Measurements from ENCODE around the gene BRINP1. TPM values are rescaled to one million over a fixed set of nuclear protein-coding genes. Genes with fewer than 3 reads are reported as not detected.

The BRINP1 gene
- polyA plus RNA-seq = under 1 TPM; 0.18 to 0.77 TPM

- peaks cover 0 to 2% of the 10 kb centered on the region in 2 donors for H3K9me3 ChIP-seq (ENCODE audit: control insufficient read depth in 2 of 2, insufficient read depth in 1 of 2, low read depth in 1 of 2, low read length in 1 of 2)
- H3K27me3 ChIP-seq (ENCODE audit: control insufficient read depth in 1 of 2, insufficient read depth in 2 of 2, low read length in 2 of 2) = peaks cover 4 to 10% of the 10 kb centered on the region in 2 donors
- no peak within 1 kb of the TSS for H3K27ac ChIP-seq (ENCODE audit: low read depth in 2 of 2, low read length in 1 of 2)
- peaks cover 2 to 9% of the 10 kb centered on the region in 2 donors for H3K4me1 ChIP-seq (ENCODE audit: control insufficient read depth in 2 of 2, insufficient read depth in 2 of 2, low read length in 1 of 2)
- peak within 1 kb of the TSS; percentile 26 to 45 for H3K4me3 ChIP-seq (ENCODE audit: low read depth in 1 of 2, low read length in 2 of 2)
- H3K36me3 ChIP-seq (ENCODE audit: control insufficient read depth in 2 of 2, insufficient read depth in 2 of 2, low read length in 1 of 2) = no peaks in the 10 kb centered on the region
- WGBS, 2 donors = 3 to 4% methylated on average over 91 of the region's 91 CpGs
These were observed at the start of gene BRINP1 for GRCh38 chr9:119368681-119369581. Gene BRINP1, minus strand, starts transcription at chr9:119369435. Its CDS starts 56,080 bp downstream, at chr9:119313355.

- no peak overlapping the region for H3K4me3 ChIP-seq (ENCODE audit: low read depth in 1 of 2, low read length in 2 of 2)
- no peaks in the 10 kb centered on the region for H3K27me3 ChIP-seq (ENCODE audit: control insufficient read depth in 1 of 2, insufficient read depth in 2 of 2, low read length in 2 of 2)
- no peaks in the 10 kb centered on the region for H3K9me3 ChIP-seq (ENCODE audit: control insufficient read depth in 2 of 2, insufficient read depth in 1 of 2, low read depth in 1 of 2, low read length in 1 of 2)
- 52 to 53% methylated on average over 1 of the region's 1 CpG for WGBS, 2 donors
- H3K36me3 ChIP-seq (ENCODE audit: control insufficient read depth in 2 of 2, insufficient read depth in 2 of 2, low read length in 1 of 2) = no peaks in the 10 kb centered on the region
- H3K27ac ChIP-seq (ENCODE audit: low read depth in 2 of 2, low read length in 1 of 2) = no peak overlapping the region
- H3K4me1 ChIP-seq (ENCODE audit: control insufficient read depth in 2 of 2, insufficient read depth in 2 of 2, low read length in 1 of 2) = no peaks in the 10 kb centered on the region
These were observed 49.5 kb upstream of the BRINP1 start for GRCh38 chr9:119418721-119419120.

- no peaks in the 10 kb centered on the region for H3K4me1 ChIP-seq (ENCODE audit: control insufficient read depth in 2 of 2, insufficient read depth in 2 of 2, low read length in 1 of 2)
- no peak overlapping the region for H3K27ac ChIP-seq (ENCODE audit: low read depth in 2 of 2, low read length in 1 of 2)
- no peaks in the 10 kb centered on the region for H3K27me3 ChIP-seq (ENCODE audit: control insufficient read depth in 1 of 2, insufficient read depth in 2 of 2, low read length in 2 of 2)
- H3K4me3 ChIP-seq (ENCODE audit: low read depth in 1 of 2, low read length in 2 of 2) = no peak overlapping the region
- H3K36me3 ChIP-seq (ENCODE audit: control insufficient read depth in 2 of 2, insufficient read depth in 2 of 2, low read length in 1 of 2) = no peaks in the 10 kb centered on the region
- H3K9me3 ChIP-seq (ENCODE audit: control insufficient read depth in 2 of 2, insufficient read depth in 1 of 2, low read depth in 1 of 2, low read length in 1 of 2) = no peaks in the 10 kb centered on the region
These were observed 47.6 kb upstream of the BRINP1 start for GRCh38 chr9:119416793-119417192.

- 52 to 58% methylated on average over 4 of the region's 4 CpGs for WGBS, 2 donors
- no peaks in the 10 kb centered on the region for H3K4me1 ChIP-seq (ENCODE audit: control insufficient read depth in 2 of 2, insufficient read depth in 2 of 2, low read length in 1 of 2)
- no peak overlapping the region for H3K4me3 ChIP-seq (ENCODE audit: low read depth in 1 of 2, low read length in 2 of 2)
- no peaks in the 10 kb centered on the region for H3K9me3 ChIP-seq (ENCODE audit: control insufficient read depth in 2 of 2, insufficient read depth in 1 of 2, low read depth in 1 of 2, low read length in 1 of 2)
- no peak overlapping the region for H3K27ac ChIP-seq (ENCODE audit: low read depth in 2 of 2, low read length in 1 of 2)
- no peaks in the 10 kb centered on the region for H3K36me3 ChIP-seq (ENCODE audit: control insufficient read depth in 2 of 2, insufficient read depth in 2 of 2, low read length in 1 of 2)
- no peaks in the 10 kb centered on the region for H3K27me3 ChIP-seq (ENCODE audit: control insufficient read depth in 1 of 2, insufficient read depth in 2 of 2, low read length in 2 of 2)
These were observed 43.2 kb upstream of the BRINP1 start for GRCh38 chr9:119412399-119412798.

GRCh38 chr9:119409552-119409951 lies 40.3 kb upstream of the BRINP1 start:
- Histone ChIP-seq H3K9me3 (ENCODE audit: control insufficient read depth in 2 of 2, insufficient read depth in 1 of 2, low read depth in 1 of 2, low read length in 1 of 2) (no peaks in the 10 kb centered on the region), H3K27ac (ENCODE audit: low read depth in 2 of 2, low read length in 1 of 2) (no peak overlapping the region), H3K4me3 (ENCODE audit: low read depth in 1 of 2, low read length in 2 of 2) (no peak overlapping the region), H3K36me3 (ENCODE audit: control insufficient read depth in 2 of 2, insufficient read depth in 2 of 2, low read length in 1 of 2) (no peaks in the 10 kb centered on the region), H3K27me3 (ENCODE audit: control insufficient read depth in 1 of 2, insufficient read depth in 2 of 2, low read length in 2 of 2) (no peaks in the 10 kb centered on the region), H3K4me1 (ENCODE audit: control insufficient read depth in 2 of 2, insufficient read depth in 2 of 2, low read length in 1 of 2) (no peaks in the 10 kb centered on the region)
- WGBS, 2 donors = 63 to 67% methylated on average over 3 of the region's 3 CpGs

- Histone ChIP-seq H3K36me3 (ENCODE audit: control insufficient read depth in 2 of 2, insufficient read depth in 2 of 2, low read length in 1 of 2) (no peaks in the 10 kb centered on the region), H3K27me3 (ENCODE audit: control insufficient read depth in 1 of 2, insufficient read depth in 2 of 2, low read length in 2 of 2) (no peaks in the 10 kb centered on the region), H3K4me1 (ENCODE audit: control insufficient read depth in 2 of 2, insufficient read depth in 2 of 2, low read length in 1 of 2) (no peaks in the 10 kb centered on the region), H3K27ac (ENCODE audit: low read depth in 2 of 2, low read length in 1 of 2) (no peak overlapping the region), H3K9me3 (ENCODE audit: control insufficient read depth in 2 of 2, insufficient read depth in 1 of 2, low read depth in 1 of 2, low read length in 1 of 2) (no peaks in the 10 kb centered on the region), H3K4me3 (ENCODE audit: low read depth in 1 of 2, low read length in 2 of 2) (no peak overlapping the region)
- WGBS, 2 donors = 47% methylated on average over 2 of the region's 2 CpGs
These were observed 31.4 kb upstream of the BRINP1 start for GRCh38 chr9:119400606-119401005.

- Histone ChIP-seq H3K36me3 (ENCODE audit: control insufficient read depth in 2 of 2, insufficient read depth in 2 of 2, low read length in 1 of 2) (no peaks in the 10 kb centered on the region), H3K27ac (ENCODE audit: low read depth in 2 of 2, low read length in 1 of 2) (no peak overlapping the region), H3K27me3 (ENCODE audit: control insufficient read depth in 1 of 2, insufficient read depth in 2 of 2, low read length in 2 of 2) (no peaks in the 10 kb centered on the region), H3K4me1 (ENCODE audit: control insufficient read depth in 2 of 2, insufficient read depth in 2 of 2, low read length in 1 of 2) (no peaks in the 10 kb centered on the region), H3K4me3 (ENCODE audit: low read depth in 1 of 2, low read length in 2 of 2) (no peak overlapping the region), H3K9me3 (ENCODE audit: control insufficient read depth in 2 of 2, insufficient read depth in 1 of 2, low read depth in 1 of 2, low read length in 1 of 2) (no peaks in the 10 kb centered on the region)
- WGBS, 2 donors = 60 to 66% methylated on average over 2 of the region's 2 CpGs
These were observed 29.1 kb upstream of the BRINP1 start for GRCh38 chr9:119398350-119398749.

GRCh38 chr9:119391878-119392277 lies 22.6 kb upstream of the BRINP1 start:
- no peak overlapping the region for H3K27ac ChIP-seq (ENCODE audit: low read depth in 2 of 2, low read length in 1 of 2)
- H3K4me1 ChIP-seq (ENCODE audit: control insufficient read depth in 2 of 2, insufficient read depth in 2 of 2, low read length in 1 of 2) = no peaks in the 10 kb centered on the region
- no peaks in the 10 kb centered on the region for H3K27me3 ChIP-seq (ENCODE audit: control insufficient read depth in 1 of 2, insufficient read depth in 2 of 2, low read length in 2 of 2)
- no peak overlapping the region for H3K4me3 ChIP-seq (ENCODE audit: low read depth in 1 of 2, low read length in 2 of 2)
- H3K36me3 ChIP-seq (ENCODE audit: control insufficient read depth in 2 of 2, insufficient read depth in 2 of 2, low read length in 1 of 2) = no peaks in the 10 kb centered on the region
- H3K9me3 ChIP-seq (ENCODE audit: control insufficient read depth in 2 of 2, insufficient read depth in 1 of 2, low read depth in 1 of 2, low read length in 1 of 2) = no peaks in the 10 kb centered on the region

GRCh38 chr9:119375892-119376291 lies 6.7 kb upstream of the BRINP1 start:
- H3K36me3 ChIP-seq (ENCODE audit: control insufficient read depth in 2 of 2, insufficient read depth in 2 of 2, low read length in 1 of 2) = no peaks in the 10 kb centered on the region
- H3K4me3 ChIP-seq (ENCODE audit: low read depth in 1 of 2, low read length in 2 of 2) = no peak overlapping the region
- no peaks in the 10 kb centered on the region for H3K27me3 ChIP-seq (ENCODE audit: control insufficient read depth in 1 of 2, insufficient read depth in 2 of 2, low read length in 2 of 2)
- H3K9me3 ChIP-seq (ENCODE audit: control insufficient read depth in 2 of 2, insufficient read depth in 1 of 2, low read depth in 1 of 2, low read length in 1 of 2) = no peaks in the 10 kb centered on the region
- 33 to 35% methylated on average over 3 of the region's 3 CpGs for WGBS, 2 donors
- no peaks in the 10 kb centered on the region for H3K4me1 ChIP-seq (ENCODE audit: control insufficient read depth in 2 of 2, insufficient read depth in 2 of 2, low read length in 1 of 2)
- no peak overlapping the region for H3K27ac ChIP-seq (ENCODE audit: low read depth in 2 of 2, low read length in 1 of 2)

- peaks cover 4 to 6% of the 10 kb centered on the region in 2 donors for H3K27me3 ChIP-seq (ENCODE audit: control insufficient read depth in 1 of 2, insufficient read depth in 2 of 2, low read length in 2 of 2)
- no peak overlapping the region for H3K27ac ChIP-seq (ENCODE audit: low read depth in 2 of 2, low read length in 1 of 2)
- H3K36me3 ChIP-seq (ENCODE audit: control insufficient read depth in 2 of 2, insufficient read depth in 2 of 2, low read length in 1 of 2) = no peaks in the 10 kb centered on the region
- 87 to 90% methylated on average over 2 of the region's 2 CpGs for WGBS, 2 donors
- no peak overlapping the region for H3K4me3 ChIP-seq (ENCODE audit: low read depth in 1 of 2, low read length in 2 of 2)
- peaks cover 0 to 2% of the 10 kb centered on the region in 2 donors for H3K9me3 ChIP-seq (ENCODE audit: control insufficient read depth in 2 of 2, insufficient read depth in 1 of 2, low read depth in 1 of 2, low read length in 1 of 2)
- H3K4me1 ChIP-seq (ENCODE audit: control insufficient read depth in 2 of 2, insufficient read depth in 2 of 2, low read length in 1 of 2) = peaks cover 2 to 9% of the 10 kb centered on the region in 2 donors
These were observed 3.7 kb upstream of the BRINP1 start for GRCh38 chr9:119372951-119373350.

Data from esophagus (tissue), 2 donors.